ENCODE data around the gene NES. TPM values are rescaled to one million over a fixed set of nuclear protein-coding genes. Genes with fewer than 3 reads are reported as not detected.
A peak's percentile ranks its signal among the peaks of the same experiment; 100 is the strongest.

Gene NES
- total and polyA plus RNA-seq, 12 donors: 7.7 to 26.9 (median 14.0) TPM

- no peak for DNase-seq
- intact Hi-C loops (cut with DNase I): no loop called here
- 67 to 76% (median 74%) methylated on average over 5 to 8 of the region's 8 CpGs for WGBS, 4 donors
- H3K27ac ChIP-seq: no peak overlapping the region
- no peak for TF ChIP-seq POLR2A (IDR thresholded peaks at IDR 0.05)
- TF ChIP-seq, protein P1, sequence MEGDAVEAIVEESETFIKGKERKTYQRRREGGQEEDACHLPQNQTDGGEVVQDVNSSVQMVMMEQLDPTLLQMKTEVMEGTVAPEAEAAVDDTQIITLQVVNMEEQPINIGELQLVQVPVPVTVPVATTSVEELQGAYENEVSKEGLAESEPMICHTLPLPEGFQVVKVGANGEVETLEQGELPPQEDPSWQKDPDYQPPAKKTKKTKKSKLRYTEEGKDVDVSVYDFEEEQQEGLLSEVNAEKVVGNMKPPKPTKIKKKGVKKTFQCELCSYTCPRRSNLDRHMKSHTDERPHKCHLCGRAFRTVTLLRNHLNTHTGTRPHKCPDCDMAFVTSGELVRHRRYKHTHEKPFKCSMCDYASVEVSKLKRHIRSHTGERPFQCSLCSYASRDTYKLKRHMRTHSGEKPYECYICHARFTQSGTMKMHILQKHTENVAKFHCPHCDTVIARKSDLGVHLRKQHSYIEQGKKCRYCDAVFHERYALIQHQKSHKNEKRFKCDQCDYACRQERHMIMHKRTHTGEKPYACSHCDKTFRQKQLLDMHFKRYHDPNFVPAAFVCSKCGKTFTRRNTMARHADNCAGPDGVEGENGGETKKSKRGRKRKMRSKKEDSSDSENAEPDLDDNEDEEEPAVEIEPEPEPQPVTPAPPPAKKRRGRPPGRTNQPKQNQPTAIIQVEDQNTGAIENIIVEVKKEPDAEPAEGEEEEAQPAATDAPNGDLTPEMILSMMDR (IDR thresholded peaks at IDR 0.05): no peak
- H3K9me3 ChIP-seq (replicated peaks in 1 of 3): no peaks in the 10 kb centered on the region
- peaks cover 0 to 14% of the 10 kb centered on the region in 2 donors for H3K4me1 ChIP-seq (replicated peaks in 1 of 2)
- H3K27me3 ChIP-seq: peaks cover 35% of the 10 kb centered on the region
- H3K36me3 ChIP-seq (replicated peaks in 1 of 2): no peaks in the 10 kb centered on the region
- H3K4me3 ChIP-seq: no peak overlapping the region
Observed at GRCh38 chr1:156681196-156681960, 4.2 kb upstream of the NES start.

GRCh38 chr1:156680056-156680455, 2.8 kb upstream of the NES start:
- DNase-seq: no peak
- Histone ChIP-seq H3K4me3 (no peak overlapping the region), H3K27ac (no peak overlapping the region), H3K27me3 (peaks cover 36% of the 10 kb centered on the region), H3K36me3 (replicated peaks in 1 of 2) (no peaks in the 10 kb centered on the region), H3K9me3 (replicated peaks in 1 of 3) (no peaks in the 10 kb centered on the region), H3K4me1 (replicated peaks in 1 of 2) (peaks cover 0 to 14% of the 10 kb centered on the region in 2 donors)
- no peak for TF ChIP-seq POLR2A (IDR thresholded peaks at IDR 0.05)
- TF ChIP-seq, protein P1 (IDR thresholded peaks at IDR 0.05): no peak
- intact Hi-C loops (cut with DNase I): no loop called here
- 39 to 69% (median 54%) methylated on average over 2 of the region's 2 CpGs for WGBS, 4 donors

DNA sequence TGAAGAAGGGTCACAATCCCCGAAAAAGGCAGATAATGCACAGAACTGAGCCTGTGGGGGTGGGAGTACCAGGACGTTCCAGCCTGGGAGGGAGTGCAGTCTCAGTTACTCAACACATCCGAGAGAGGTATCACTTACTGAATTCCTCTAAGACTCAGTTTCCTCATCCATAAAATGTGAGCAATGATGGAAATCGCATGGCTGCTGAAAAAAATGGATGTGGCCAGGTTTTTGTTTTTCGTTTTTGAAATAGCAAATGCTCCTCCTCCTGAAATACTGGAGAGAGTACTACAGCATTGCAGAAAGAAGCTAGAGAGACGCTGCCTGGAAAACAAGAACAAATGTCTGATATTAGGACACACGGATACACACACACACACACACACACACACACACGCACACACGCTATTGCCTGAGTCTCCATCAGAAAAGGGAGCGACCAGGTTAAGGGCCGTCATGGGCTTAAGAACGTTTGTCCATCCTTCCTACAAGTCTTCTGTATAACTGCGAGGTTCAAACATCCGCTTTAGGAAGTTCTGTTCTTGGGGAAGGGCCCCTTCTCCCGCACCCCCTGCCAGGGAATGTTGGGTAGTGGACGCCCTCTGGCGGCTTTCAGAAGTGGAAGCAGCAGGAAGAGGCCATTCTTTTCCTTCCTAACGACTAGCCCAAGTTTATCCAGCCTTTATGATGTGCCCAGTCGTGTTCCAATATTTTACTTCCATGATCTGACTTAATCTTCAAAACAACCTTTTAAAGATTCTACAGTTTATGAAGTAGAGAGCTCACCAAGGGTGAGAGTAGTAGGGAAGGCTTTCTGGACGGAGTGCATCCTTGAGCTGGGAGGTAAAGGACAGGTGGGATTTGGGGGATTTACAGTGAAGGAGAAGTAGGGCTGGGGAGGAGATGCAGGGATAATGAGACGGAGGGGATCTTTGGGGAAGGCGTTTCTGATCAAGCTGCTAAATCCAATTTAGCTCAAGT, 699 bp upstream of the NES start:
- H3K4me1 ChIP-seq (replicated peaks in 1 of 2): peaks cover 0 to 14% of the 10 kb centered on the region in 2 donors
- peak overlapping the region in 2 of 5 donors; percentile 49 to 54 for H3K27ac ChIP-seq
- intact Hi-C loops (cut with DNase I): no loop called here
- no peaks in the 10 kb centered on the region for H3K36me3 ChIP-seq (replicated peaks in 1 of 2)
- peak overlapping the region in 1 of 4 donors; percentile 35 for H3K4me3 ChIP-seq
- TF ChIP-seq POLR2A (IDR thresholded peaks at IDR 0.05): no peak
- TF ChIP-seq, protein P1 (IDR thresholded peaks at IDR 0.05): peak; percentile 73 to 96 (median 88)
- peak; percentile 48 to 75 (median 60) for DNase-seq
- H3K9me3 ChIP-seq (replicated peaks in 1 of 3): no peaks in the 10 kb centered on the region
- 1 to 4% (median 3%) methylated on average over 18 to 22 of the region's 22 CpGs for WGBS, 4 donors
- peaks cover 42% of the 10 kb centered on the region for H3K27me3 ChIP-seq
